PC-3 (cell line): ENCODE results near the gene LRP5.

Experiments
- CTCF ChIP-seq: fragments of 300-600 bp; sonication (generic); conservative IDR thresholded peaks from 2 replicates; pipeline ENCODE4 v1.5.1; 2017; ENCODE audit warnings: antibody characterized with exemption, low read depth, mild to moderate bottlenecking, low read length
- EZH2 ChIP-seq: fragments of 300-600 bp; sonication (generic); IDR thresholded peaks from one replicate; pipeline ENCODE4 v1.6.1; 2017; ENCODE audit warnings: antibody characterized with exemption, mild to moderate bottlenecking, low read length; ENCODE audit not compliant: unreplicated experiment
- EZH2phosphoT487 ChIP-seq: fragments of 300-600 bp; sonication (generic); IDR thresholded peaks from 2 replicates; pipeline ENCODE4 v1.6.1; 2018; ENCODE audit warnings: mild to moderate bottlenecking, antibody characterized with exemption, low read length, borderline replicate concordance

DNA sequence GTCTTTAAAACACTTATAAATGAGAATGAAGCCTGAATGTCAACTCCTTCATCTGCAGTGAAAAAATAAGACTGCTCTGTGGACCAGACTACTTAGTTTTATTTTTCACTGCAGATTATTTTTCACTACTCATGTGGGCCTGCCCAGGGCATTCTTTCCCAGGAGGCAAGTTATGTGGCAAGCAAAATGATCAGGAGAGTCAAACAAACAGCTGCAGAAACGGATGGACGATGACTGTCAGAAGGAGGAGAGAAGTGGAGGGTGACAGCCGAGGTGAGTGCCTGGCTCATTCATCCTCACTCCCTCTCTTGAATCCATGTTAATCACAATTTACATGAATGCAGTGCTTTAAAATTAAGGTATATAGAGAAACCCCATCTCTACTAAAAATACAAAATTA, 5.8 kb upstream of the LRP5 start:
- no peak for TF ChIP-seq CTCF
- no peak for TF ChIP-seq EZH2phosphoT487
- TF ChIP-seq EZH2 = no peak
